Liver (tissue), 2 donors: ENCODE data around the gene SLC38A6.

ENCODE experiments used
- TF ChIP-seq, protein P1 (sequence below): fragments of 150-350 bp; IDR thresholded peaks from 2 replicates; pipeline ENCODE4 v1.5.1; 2017; ENCODE audit warnings: improper control_type of control experiment, low read depth, low read length; ENCODE audit not compliant: missing input control
- TF ChIP-seq, protein P2 (sequence below): IDR thresholded peaks from 2 replicates; pipeline ENCODE4 v1.6.1; 2016; ENCODE audit warnings: antibody characterized with exemption, mild to moderate bottlenecking
- TF ChIP-seq, protein P3 (sequence below): IDR thresholded peaks from 2 replicates; pipeline ENCODE4 v1.6.1; 2016; ENCODE audit warnings: antibody characterized with exemption
- donor health status: healthy.

DNA sequence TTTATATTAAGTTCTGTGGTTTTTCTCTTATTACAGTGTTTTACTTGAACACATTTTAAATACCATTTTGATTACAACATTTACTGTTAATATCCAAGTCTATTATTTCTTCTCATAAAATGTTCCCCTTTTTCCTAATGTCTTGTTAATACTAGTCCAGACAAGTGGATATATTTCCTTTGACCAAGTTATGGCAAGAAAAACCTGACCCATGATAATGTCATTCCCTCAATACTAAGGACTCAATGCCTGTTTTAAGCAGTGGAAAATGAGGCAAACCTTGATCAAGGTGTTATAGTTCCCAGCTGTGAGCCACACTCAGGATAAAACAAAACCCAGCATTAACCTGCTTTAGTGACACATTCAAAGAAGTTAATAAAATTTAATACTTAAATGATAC lies 12.4 kb upstream of the SLC38A6 start:
- TF ChIP-seq, protein P1, sequence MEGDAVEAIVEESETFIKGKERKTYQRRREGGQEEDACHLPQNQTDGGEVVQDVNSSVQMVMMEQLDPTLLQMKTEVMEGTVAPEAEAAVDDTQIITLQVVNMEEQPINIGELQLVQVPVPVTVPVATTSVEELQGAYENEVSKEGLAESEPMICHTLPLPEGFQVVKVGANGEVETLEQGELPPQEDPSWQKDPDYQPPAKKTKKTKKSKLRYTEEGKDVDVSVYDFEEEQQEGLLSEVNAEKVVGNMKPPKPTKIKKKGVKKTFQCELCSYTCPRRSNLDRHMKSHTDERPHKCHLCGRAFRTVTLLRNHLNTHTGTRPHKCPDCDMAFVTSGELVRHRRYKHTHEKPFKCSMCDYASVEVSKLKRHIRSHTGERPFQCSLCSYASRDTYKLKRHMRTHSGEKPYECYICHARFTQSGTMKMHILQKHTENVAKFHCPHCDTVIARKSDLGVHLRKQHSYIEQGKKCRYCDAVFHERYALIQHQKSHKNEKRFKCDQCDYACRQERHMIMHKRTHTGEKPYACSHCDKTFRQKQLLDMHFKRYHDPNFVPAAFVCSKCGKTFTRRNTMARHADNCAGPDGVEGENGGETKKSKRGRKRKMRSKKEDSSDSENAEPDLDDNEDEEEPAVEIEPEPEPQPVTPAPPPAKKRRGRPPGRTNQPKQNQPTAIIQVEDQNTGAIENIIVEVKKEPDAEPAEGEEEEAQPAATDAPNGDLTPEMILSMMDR, result no peak
- TF ChIP-seq, protein P2, sequence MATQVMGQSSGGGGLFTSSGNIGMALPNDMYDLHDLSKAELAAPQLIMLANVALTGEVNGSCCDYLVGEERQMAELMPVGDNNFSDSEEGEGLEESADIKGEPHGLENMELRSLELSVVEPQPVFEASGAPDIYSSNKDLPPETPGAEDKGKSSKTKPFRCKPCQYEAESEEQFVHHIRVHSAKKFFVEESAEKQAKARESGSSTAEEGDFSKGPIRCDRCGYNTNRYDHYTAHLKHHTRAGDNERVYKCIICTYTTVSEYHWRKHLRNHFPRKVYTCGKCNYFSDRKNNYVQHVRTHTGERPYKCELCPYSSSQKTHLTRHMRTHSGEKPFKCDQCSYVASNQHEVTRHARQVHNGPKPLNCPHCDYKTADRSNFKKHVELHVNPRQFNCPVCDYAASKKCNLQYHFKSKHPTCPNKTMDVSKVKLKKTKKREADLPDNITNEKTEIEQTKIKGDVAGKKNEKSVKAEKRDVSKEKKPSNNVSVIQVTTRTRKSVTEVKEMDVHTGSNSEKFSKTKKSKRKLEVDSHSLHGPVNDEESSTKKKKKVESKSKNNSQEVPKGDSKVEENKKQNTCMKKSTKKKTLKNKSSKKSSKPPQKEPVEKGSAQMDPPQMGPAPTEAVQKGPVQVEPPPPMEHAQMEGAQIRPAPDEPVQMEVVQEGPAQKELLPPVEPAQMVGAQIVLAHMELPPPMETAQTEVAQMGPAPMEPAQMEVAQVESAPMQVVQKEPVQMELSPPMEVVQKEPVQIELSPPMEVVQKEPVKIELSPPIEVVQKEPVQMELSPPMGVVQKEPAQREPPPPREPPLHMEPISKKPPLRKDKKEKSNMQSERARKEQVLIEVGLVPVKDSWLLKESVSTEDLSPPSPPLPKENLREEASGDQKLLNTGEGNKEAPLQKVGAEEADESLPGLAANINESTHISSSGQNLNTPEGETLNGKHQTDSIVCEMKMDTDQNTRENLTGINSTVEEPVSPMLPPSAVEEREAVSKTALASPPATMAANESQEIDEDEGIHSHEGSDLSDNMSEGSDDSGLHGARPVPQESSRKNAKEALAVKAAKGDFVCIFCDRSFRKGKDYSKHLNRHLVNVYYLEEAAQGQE, result no peak
- TF ChIP-seq, protein P3, sequence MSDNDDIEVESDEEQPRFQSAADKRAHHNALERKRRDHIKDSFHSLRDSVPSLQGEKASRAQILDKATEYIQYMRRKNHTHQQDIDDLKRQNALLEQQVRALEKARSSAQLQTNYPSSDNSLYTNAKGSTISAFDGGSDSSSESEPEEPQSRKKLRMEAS, result no peak
